ENCODE measurements around the gene NOS1AP.

DNA sequence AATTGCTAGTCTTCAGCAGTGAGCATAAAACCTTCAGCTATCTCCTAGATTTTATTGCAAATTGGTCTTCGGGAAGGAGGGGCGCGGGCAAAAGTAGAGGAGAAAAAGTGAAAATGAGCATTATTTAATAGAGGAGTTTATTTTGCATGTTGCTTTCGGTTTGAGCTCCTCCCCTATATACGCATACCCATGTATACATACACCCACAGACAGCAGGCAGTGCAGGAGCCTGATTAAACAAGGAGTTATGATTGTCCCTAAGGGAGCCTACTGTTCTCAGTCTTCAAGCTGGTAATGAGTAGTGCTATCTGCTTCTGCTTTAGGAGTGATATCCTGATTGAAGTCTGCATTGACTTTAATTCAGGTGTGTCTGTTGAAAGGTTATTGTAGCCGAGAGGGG is 173.3 kb downstream of the NOS1AP start:
- TF ChIP-seq CBX3 (IDR thresholded peaks at IDR 0.05; ENCODE audit: low read depth), result no peak
- TF ChIP-seq, protein P1, sequence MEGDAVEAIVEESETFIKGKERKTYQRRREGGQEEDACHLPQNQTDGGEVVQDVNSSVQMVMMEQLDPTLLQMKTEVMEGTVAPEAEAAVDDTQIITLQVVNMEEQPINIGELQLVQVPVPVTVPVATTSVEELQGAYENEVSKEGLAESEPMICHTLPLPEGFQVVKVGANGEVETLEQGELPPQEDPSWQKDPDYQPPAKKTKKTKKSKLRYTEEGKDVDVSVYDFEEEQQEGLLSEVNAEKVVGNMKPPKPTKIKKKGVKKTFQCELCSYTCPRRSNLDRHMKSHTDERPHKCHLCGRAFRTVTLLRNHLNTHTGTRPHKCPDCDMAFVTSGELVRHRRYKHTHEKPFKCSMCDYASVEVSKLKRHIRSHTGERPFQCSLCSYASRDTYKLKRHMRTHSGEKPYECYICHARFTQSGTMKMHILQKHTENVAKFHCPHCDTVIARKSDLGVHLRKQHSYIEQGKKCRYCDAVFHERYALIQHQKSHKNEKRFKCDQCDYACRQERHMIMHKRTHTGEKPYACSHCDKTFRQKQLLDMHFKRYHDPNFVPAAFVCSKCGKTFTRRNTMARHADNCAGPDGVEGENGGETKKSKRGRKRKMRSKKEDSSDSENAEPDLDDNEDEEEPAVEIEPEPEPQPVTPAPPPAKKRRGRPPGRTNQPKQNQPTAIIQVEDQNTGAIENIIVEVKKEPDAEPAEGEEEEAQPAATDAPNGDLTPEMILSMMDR (IDR thresholded peaks at IDR 0.05 in 2 of 3, conservative IDR thresholded peaks at IDR 0.05 in 1 of 3; ENCODE audit: borderline replicate concordance in 1 of 3, insufficient read depth in 1 of 3, low read depth in 2 of 3, low read length in 2 of 3), result no peak
- no peak for TF ChIP-seq EZH2 (IDR thresholded peaks at IDR 0.05)
- no peak for TF ChIP-seq POLR2A (IDR thresholded peaks at IDR 0.05; ENCODE audit: borderline replicate concordance, extremely low read depth, insufficient read depth, insufficient read length)
- TF ChIP-seq EZH2phosphoT487 (IDR thresholded peaks at IDR 0.05; ENCODE audit: borderline replicate concordance), result no peak
